ENCODE data around the gene PPP1R1C.

Gene PPP1R1C

DNA sequence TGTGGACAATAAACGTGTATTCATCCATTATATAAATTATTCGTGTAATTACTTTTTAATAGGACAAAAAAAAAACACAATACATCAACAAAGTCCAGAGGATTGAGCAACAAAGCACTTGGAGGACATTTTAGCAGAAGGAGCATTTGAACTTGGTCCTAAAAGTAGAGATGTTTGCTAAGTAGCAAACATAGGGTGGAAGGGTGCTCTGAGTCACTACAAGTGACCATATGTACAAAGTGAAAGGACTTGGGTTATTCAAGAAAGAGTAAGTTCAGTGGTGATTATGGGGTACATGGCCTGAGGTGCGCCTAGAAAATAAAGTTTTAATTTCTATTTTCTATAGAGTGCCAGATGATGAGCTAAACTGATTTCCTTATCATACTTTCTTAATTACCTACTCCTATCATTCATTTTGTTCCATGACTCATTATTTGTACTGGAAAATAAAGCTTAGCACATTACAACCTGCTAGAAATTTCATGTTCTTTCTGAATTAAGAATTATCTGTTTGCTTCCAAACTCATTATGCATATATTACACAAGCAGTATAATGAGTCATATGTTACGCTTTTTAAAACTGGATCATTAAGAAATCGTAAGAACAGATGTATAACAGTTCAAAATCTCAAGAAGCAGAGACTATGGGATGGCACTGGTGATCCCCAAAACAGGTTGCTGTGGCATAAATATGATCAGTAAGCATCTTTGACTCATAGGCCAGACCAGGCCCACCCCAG, 13.1 kb upstream of the PPP1R1C start:
- no peak for DNase-seq (ENCODE audit: low read depth in 2 of 2)

DNA sequence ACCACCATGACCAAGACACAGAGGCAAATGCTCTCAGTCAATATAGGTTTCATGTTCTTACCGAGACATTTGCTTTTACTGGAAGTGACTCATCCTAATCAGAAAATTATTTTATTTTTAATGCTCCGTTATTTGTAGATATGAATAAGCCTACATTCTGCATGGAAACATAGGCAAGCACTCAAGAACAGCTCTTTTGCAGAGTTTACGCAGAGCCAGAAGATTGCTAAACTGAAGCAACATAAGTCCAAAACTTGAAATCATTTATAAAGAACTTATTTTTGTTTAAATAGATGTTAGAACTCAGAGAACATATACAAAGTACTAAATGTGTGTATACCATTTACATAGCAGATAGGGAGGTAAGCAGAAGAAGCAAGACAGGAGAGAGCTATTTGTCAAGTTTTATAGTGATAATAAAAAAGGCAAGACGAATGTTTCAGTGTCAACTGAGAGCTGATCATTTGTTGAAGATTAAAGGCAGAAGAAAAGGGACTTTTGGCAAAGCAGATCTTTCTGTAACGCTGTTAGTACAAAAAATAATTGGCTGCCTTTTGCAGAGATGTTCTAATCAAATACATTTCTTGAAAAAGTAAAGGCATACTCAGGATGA, 12.4 kb upstream of the PPP1R1C start:
- no peak for DNase-seq (ENCODE audit: low read depth in 2 of 2)

DNA sequence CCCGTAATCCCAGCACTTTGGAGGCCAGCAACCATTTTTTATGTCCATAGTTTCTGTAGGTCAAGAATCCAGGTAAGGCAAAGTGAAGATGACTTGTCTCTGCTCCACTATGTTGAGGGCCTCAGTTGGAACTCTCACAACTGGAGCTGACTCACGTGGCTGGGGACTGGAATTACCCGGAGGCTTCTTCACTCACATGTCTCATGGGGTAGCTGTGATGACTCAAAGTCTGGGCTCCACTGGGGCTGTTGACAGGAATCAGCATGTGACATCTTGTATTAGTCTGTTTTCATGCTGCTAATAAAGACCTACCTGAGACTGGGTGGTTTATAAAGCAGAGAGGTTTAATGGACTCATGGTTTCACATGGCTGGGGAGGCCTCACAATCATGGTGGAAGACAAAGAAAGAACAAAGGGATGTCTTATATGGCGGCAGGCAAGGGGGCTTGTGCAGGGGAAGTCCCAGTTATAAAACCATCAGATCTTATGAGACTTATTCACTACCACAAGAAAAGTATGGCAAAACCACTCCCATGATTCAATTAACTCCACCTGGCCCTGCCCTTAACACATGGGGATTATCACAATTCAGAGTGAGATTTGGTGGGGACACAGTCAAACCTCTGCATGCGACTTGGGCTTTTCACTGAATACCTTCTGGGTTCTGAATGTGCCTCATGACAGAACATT, 7.8 kb upstream of the PPP1R1C start:
- DNase-seq (ENCODE audit: low read depth in 2 of 2) = peak in 1 of 2 donors; percentile 3

DNA sequence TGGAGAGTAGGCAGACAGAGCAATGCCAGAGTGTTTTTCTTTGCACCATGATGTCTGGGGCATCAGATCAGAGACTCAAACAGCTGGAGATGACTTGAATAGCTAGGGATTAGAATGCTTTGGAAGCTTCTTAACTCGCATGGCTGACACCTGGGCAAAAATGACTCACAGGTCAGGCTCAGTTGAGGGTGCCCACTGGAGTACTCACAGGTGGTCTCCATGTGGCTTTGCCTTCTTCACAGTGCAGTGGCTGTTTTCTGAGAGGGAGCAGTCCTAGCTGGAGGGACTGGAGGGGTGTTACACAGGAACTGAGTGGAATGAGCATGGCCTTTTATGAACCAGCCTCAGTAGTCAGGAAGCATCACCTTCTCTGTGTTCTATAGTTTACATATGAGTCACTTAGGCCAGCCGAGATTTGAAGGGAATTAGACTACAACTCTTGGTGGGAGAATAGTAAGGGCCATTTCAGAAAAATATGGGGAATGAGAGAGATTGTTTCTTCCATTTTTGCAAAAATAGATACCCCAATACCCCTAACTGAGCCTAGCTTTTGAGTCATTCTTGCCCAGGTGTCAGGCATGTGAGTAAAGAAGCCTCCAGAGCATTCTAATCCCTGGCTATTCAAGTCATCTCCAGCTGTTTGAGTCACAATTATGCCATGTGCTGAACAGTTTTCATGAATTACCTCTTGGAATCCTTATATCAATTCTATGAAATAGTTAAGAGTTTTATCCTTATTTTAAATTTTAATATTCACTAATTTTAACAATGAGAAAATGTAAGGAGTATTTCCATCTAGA, 7.1 kb upstream of the PPP1R1C start:
- no peak for DNase-seq (ENCODE audit: low read depth in 2 of 2)

DNA sequence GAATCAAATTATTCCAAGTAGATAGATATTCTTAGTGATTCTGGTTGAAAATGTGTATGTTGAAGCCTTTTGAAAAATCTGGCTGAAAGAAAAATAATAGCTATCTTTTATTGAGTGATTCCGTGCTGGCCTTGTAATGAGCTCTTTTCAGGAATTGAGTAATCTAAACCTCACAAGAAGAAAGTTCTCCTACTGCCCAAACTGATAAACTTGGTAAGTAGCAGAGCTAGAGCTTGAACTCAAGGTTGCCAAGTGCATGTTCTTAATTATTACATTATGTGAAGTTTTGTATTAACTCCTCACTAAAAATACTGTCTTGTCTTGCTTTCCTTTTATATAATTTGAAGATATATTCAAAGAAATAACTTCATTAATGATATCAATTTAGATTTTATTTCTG, 1.6 kb upstream of the PPP1R1C start:
- no peak for DNase-seq (ENCODE audit: low read depth in 2 of 2)

DNA sequence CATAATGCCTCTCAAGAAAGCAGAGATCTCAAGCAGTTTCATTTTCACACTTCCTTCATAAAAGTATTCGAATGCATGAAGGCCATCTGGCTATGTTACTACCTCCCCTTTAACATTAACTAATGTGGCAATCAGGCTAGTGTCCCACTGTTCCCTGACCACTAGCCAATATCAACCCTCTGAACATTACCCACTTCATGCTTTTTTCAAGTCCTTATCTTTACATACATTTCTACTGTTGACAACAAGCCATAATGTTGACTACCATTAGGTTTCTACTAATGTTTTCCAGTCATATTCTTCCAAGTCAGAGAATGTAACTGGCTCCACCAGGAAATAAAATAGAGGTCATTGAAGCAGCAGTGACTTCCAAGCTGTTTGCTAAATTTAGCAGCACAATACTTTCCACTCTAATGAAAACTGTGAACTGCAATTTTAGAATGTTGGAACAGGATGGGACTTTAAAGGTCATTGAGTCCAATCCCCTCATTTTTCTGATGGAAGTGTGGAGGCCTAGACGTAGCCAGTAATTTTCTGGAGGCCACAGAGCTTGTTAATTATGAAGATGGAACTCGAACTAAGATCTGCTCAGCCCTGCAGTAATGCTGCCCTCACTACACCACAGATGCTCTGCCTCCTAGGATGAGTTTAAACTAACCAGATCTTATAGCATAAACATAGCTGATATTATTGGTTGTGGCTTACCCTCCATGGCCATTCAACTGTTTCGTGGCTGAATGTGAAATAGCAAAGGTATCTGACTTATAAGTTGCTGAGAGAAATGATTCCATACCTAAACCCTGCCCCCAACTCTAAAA, 630 bp upstream of the PPP1R1C start:
- DNase-seq (ENCODE audit: low read depth in 2 of 2) = no peak

DNA sequence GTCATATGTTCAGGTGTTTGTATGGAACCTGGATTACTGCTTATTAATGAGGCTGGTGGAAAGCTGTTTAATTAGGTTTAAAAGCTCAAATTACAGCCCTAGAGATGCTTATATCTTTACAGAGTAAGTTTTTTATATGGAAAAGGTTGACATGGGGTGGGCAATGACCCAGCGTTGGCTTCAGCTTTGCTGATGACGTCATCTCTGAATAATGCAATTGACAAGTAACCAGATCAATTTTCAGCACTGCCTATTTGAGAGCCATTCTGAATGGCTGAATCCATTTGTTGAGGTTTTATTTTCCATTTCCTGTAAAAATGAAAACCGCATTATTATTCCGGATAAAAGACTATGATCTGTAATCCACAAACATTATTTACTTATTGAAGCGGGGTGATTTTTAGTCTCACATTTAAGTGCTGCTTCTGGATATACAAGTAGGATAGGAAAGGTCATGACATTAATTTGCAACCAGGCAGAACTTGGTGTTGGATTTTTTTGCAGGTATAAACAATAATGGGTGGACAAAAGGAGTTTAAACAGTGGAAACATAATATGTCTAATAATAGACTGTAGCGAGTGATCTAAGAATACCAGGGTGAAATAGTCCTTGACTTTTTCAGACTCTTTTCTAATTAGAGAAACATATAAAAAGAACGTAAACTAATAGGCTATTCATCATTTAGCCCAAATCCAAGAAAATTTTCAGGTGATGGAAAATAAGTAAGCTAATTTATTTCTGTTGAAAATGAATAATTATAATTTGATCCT, 2.7 kb downstream of the PPP1R1C start:
- no peak for DNase-seq (ENCODE audit: low read depth in 2 of 2)

DNA sequence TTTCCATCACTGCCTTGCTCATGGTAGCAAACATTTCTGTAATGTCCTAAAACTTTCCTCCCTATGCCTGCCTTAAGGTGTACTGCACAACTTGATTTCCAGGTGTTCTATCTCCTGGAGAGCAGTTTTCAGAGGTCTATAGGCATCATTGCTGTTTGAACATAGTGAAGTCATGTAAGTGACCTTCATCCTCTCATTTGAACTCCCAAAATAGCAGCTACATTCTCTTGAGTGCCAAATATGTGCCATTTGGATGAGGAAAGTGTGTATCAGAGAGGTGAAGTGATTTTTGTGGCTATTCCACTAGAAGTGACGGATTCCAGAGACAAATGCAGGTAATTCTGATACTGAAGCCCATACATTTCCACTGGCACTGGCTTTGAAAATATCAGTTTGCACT, 3.4 kb downstream of the PPP1R1C start:
- DNase-seq (ENCODE audit: low read depth in 2 of 2) = no peak

DNA sequence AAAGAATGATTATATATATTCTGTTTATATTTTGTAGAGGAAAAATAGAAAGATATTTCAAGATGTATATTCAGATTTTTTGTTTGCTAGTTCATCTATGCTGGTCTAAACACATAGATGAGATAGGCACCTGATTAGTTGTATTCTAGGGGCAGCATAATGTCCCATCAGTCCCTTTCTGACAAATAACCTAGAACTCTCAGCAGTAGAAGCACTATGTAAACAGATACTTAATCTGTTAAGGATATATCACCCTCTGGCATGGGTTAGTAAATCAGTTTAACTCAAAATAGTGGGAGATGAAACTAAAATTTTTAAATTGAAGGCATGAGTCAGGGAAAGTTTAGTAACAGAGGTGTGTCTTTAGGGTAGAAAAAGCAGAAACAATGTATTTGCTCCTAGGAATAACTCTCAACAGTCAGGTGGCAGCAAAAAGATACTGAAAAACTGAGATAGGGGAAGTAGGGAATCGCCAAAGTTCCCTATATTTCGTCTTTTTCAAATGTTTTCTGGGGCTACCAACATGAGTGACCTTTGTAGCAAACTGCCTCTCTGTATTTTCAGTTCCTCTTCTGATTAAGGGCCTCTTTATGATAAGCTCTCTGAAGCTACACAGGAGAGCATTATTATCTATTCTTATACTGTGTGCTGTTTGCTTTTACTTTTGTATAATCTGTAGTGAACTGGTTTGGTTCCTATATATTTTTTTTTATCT, 5.7 kb downstream of the PPP1R1C start:
- no peak for DNase-seq (ENCODE audit: low read depth in 2 of 2)

DNA sequence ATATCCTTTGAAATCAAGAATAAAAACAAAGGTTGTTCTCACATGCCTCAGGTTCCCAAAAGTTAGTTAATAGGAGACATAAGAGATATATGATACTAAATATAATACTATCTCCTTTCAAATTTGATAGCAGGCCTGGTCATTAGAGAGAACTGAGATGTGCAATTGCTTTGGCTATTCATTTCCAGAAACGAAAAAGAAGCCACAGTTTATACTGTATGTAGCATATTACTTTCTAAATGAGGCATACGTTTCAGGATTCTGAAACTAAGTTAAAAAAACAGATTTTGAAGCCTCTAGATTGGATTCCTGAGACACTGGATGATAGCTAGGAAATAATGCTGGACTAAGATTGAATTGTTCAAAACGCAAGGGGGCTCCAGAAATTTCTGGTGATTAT, 7.1 kb downstream of the PPP1R1C start:
- DNase-seq (ENCODE audit: low read depth in 2 of 2) = no peak

DNA sequence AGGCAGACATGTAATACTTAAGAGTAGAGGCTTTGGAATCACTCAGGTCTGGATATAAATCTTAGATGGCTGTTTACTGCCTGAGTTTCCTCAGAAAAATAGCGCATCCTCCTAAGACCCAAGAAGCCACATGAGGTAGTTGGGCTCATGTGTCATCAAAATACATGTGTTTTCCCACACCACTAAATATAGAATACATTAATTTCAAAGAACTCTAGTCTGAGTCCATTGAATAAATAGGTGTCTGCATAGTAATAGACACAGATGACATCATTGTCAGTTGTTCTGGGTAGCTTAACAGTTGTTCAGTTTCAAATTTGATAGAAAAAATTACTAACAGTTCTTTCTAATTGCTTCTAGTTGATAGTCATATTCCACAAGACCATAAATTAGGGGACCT, 9.6 kb downstream of the PPP1R1C start:
- DNase-seq (ENCODE audit: low read depth in 2 of 2) = no peak

DNA sequence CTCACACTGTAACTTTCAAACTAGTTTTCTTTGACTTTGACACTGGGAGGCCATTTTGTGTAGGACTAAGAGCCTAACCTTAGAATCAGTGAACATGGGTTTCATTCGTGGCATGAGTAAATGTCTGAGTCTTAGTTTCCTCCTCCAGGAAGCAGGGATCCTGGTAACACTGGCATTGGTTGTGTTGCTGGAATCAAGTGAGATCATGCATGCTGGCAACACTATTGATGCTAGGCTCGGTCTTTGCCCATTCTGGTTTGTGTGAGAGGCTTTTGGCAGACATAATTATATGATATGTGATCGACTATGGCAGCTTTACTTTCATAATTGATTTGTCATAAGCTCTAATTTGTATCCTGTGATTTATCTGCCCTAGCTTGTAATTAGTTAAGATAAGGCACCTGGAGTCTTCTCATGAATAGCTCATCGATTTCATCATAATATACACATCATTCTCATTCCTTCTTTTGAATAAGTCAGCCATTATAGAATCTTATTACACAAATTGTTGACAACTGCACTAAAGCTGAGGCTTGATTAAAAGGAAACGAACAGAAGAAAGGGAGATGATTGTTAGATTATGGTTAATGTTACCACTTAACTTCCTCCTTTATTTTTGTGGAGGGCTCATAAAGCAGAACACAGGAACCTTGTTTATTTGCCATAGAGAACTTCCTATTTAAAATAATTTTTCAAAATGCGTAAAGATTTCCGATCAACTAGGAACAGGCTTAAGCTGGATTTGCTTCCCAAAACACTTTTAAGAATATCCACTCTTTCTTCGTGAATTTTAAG, 12.6 kb downstream of the PPP1R1C start:
- DNase-seq (ENCODE audit: low read depth in 2 of 2) = no peak

DNA sequence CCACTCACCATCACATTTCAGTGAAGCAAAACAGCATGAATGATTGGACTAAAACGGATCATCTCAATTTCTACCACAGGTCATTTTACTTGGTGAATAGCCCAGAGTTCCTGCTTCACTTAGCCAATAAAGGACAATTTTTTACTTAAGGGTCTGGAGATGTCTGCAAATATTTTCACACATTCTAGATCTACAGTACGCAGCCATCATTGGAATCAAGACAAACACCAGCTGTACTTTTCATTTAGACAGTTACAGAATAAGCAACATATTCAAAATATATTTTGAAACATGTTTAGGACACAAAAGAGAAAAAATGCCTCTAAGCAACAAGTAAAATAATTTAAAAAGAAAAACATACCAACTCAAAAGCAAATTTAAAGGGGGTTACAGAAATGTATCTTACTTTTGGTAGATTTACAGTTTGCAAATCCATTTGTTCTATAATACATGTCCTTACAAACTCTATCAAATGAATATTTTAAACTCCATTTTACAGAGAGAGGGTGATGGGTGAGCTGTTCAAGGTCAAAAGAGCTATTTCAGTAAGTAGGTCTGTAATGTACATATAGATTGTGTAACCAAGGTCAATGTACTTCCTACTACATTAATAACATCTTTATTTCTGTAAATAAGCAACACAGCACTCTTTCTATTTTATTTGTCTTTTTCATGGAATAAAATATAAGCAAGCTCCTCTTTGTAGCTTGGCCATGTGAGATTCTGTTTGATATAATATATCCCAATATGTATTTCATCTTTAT, 13.4 kb downstream of the PPP1R1C start:
- DNase-seq (ENCODE audit: low read depth in 2 of 2) = no peak

DNA sequence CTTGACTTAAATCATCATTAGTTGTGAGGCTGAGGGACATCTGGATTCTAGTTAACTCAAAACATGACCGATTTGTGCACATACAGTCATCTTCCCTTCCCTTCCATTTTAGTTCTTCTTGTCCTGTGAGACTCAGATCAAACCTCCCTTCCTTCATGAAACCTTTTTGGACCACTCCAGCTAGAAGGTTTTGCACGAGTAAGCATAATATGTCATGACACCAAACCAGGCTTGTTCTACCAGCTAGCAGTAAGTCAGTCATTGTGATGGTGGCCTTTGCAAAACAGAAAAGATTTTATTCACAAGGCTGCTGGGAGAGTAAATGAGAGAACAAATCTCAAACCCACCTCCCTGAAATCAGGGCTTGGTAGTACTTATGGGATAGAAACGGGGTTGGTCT, 14.3 kb downstream of the PPP1R1C start:
- no peak for DNase-seq (ENCODE audit: low read depth in 2 of 2)

DNA sequence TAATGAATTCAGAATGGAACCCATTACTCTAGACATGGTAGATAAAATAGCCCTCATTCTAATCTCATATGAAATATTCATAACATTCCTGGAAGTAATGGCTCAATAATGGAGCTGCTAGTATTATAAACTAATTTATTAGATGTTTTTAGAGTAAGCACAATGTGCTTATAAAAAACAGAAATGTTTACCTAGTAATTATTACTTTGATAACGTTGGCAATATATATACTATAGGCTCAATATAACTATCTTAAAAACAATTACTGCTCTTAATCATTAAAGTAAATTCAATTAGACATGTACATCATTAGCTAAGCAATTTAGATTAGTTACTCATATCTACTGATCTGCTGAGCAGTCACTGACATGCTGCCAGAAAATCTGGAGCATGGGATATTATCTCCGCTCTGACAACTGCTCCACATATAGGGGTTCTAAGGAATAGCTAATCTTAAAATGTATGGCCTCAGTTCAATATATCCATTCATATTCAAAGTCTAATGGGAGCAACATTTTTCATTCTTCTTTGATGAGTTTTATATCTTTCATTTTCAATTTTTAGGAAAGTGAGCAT, 19.4 kb downstream of the PPP1R1C start:
- no peak for DNase-seq (ENCODE audit: low read depth in 2 of 2)

DNA sequence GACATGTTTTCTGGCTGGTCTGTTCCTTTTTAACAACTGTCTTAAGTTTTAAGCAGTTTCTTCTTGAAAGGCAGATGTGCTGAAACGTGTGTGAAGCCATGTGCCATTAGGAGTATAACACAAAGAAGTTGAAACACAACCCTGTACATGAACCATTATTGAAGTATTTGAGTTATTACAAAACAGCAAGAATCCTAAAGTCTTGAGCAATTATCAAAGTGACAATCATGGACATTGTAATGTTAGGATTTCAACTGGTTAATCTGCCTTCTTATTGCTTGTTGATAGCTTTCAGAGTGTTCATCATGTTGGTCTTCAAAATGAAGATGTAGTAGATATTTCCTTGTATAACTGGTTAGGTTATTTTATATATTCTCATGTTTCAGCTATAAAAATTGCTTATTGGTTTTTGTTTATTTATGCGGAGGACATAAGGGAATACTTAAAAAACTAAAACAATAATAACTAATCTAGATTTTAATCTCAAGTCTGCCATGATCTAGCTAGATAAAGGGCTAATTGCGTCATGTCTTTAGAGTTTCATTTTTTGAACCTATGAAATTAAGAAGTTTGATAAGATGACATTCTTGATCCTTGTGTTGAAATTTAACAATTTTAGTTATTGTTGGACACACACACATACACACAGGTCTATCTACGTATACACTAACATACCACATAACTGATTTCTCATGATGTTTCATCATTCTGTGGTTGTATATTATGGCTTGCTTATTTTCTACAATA, 21.1 kb downstream of the PPP1R1C start:
- no peak for DNase-seq (ENCODE audit: low read depth in 2 of 2)

DNA sequence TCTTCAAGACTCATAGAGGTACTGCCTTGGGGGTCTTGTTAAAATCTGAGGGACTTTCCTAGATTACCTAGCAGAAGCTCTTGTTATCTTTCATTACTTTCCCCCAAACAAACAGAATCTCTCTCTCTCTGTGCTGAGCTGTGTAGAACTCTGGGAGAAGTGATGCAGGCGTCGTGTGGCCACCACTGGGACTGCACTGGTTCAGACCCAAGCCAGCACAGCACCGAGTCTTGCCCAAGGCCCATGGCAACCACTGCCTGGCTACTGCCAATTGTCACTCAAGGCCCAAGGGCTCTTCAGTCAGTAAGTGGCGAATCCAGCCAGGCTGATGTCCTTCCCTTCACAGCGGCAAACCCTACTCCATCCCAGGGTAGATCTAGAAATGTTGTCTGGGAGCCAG, 28.6 kb downstream of the PPP1R1C start:
- DNase-seq (ENCODE audit: low read depth in 2 of 2) = no peak

All from activated CD4-positive, alpha-beta T cell treated with anti-CD3 and anti-CD28 coated beads for 24 hours (primary cell).